ENCODE results near the gene UROS. TPM values are rescaled to one million over a fixed set of nuclear protein-coding genes. Genes with fewer than 3 reads are reported as not detected.

UROS gene
- total RNA-seq, 1 donor from 2014 or later: 64.6 TPM

- H3K36me3 Mint-ChIP-seq (ENCODE audit: low read depth, unreplicated experiment): peaks cover 6% of the 10 kb centered on the region
- H3K27me3 ChIP-seq (ENCODE audit: insufficient read depth, low read length): no peaks in the 10 kb centered on the region
- H3K9me3 Mint-ChIP-seq (ENCODE audit: unreplicated experiment): no peaks in the 10 kb centered on the region
- H3K4me1 Mint-ChIP-seq (ENCODE audit: low read depth, unreplicated experiment): peaks cover 7% of the 10 kb centered on the region
- no peaks in the 10 kb centered on the region for H3K4me1 ChIP-seq (ENCODE audit: insufficient read depth, low read length)
- no peak overlapping the region for H3K4me3 ChIP-seq (ENCODE audit: insufficient read depth, low read depth, low read length)
- H3K4me3 Mint-ChIP-seq (ENCODE audit: unreplicated experiment): no peak overlapping the region
- H3K9me3 ChIP-seq (ENCODE audit: insufficient read depth, low read depth, low read length): no peaks in the 10 kb centered on the region
- H3K9ac ChIP-seq (ENCODE audit: low read length): no peak overlapping the region
- no peaks in the 10 kb centered on the region for H3K27me3 Mint-ChIP-seq (ENCODE audit: low read depth, unreplicated experiment)
- H4K20me1 ChIP-seq (ENCODE audit: insufficient read depth, low read length): peaks cover 6% of the 10 kb centered on the region
- H3K27ac Mint-ChIP-seq (ENCODE audit: unreplicated experiment): no peak overlapping the region
- FAIRE-seq (peak; percentile 90), DNase-seq (ENCODE audit: low read depth) (peak; percentile 53)
- no peaks in the 10 kb centered on the region for H3K79me2 ChIP-seq (ENCODE audit: insufficient read depth, low read length)
- no peak overlapping the region for H3K4me2 ChIP-seq (ENCODE audit: low read length)
- TF ChIP-seq CTCF (IDR thresholded peaks at IDR 0.05; ENCODE audit: insufficient read depth, low read depth, low read length): peak; percentile 98
- TF ChIP-seq EZH2 (IDR thresholded peaks at IDR 0.05; ENCODE audit: insufficient read depth, low read length): no peak
- H2AFZ ChIP-seq (ENCODE audit: low read depth, low read length): no peak overlapping the region
- peaks cover 7% of the 10 kb centered on the region for H3K36me3 ChIP-seq (ENCODE audit: insufficient read depth, low read length)
- H3K27ac ChIP-seq (ENCODE audit: low read depth, low read length): no peak overlapping the region
Measured at GRCh38 chr10:125868372-125868975, 45.4 kb upstream of the UROS start.

DNA sequence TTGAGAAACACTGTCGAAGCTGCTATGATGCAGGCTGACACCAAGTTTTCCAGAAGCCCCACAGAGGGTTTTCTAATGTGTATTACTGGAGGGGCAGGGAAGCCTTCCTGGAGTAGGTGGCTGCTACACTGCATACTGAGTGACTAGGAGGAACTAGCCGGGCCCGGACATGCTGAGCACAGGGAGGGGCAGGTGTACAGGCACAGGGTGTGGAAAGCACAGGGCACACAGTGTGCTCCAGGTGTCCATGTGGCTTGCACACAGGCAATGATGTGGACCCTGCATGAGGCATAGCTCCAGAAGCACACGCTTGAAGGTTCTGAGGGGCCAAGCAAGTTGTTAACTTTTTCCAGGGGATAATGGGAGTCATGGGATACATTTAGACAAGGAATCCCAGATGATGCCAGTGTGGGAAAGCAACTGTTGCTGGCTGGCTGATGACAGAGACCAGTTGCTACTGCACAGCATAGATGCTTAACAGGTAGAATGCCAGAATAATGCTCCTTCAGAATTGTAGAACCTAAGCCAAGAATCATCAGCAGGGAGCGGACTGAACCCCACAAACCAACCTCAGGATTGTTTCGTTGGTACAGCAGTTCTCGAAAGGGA, 43.5 kb upstream of the UROS start:
- Histone ChIP-seq H3K4me2 (ENCODE audit: low read length) (no peak overlapping the region), H3K4me3 (ENCODE audit: insufficient read depth, low read depth, low read length) (no peak overlapping the region), H2AFZ (ENCODE audit: low read depth, low read length) (no peak overlapping the region), H3K4me1 (ENCODE audit: insufficient read depth, low read length) (no peaks in the 10 kb centered on the region), H3K9me3 (ENCODE audit: insufficient read depth, low read depth, low read length) (no peaks in the 10 kb centered on the region), H3K9ac (ENCODE audit: low read length) (no peak overlapping the region), H3K79me2 (ENCODE audit: insufficient read depth, low read length) (no peaks in the 10 kb centered on the region), H4K20me1 (ENCODE audit: insufficient read depth, low read length) (peaks cover 2% of the 10 kb centered on the region), H3K27ac (ENCODE audit: low read depth, low read length) (no peak overlapping the region), H3K36me3 (ENCODE audit: insufficient read depth, low read length) (peaks cover 7% of the 10 kb centered on the region), H3K27me3 (ENCODE audit: insufficient read depth, low read length) (no peaks in the 10 kb centered on the region)
- FAIRE-seq: no peak
- no peak for DNase-seq (ENCODE audit: low read depth)
- peaks cover 6% of the 10 kb centered on the region for H3K4me1 Mint-ChIP-seq (ENCODE audit: low read depth, unreplicated experiment)
- no peaks in the 10 kb centered on the region for H3K27me3 Mint-ChIP-seq (ENCODE audit: low read depth, unreplicated experiment)
- H3K27ac Mint-ChIP-seq (ENCODE audit: unreplicated experiment): no peak overlapping the region
- H3K9me3 Mint-ChIP-seq (ENCODE audit: unreplicated experiment): no peaks in the 10 kb centered on the region
- TF ChIP-seq CTCF (IDR thresholded peaks at IDR 0.05; ENCODE audit: insufficient read depth, low read depth, low read length) (no peak), EZH2 (IDR thresholded peaks at IDR 0.05; ENCODE audit: insufficient read depth, low read length) (no peak)
- H3K36me3 Mint-ChIP-seq (ENCODE audit: low read depth, unreplicated experiment): peaks cover 3% of the 10 kb centered on the region
- no peak overlapping the region for H3K4me3 Mint-ChIP-seq (ENCODE audit: unreplicated experiment)

GRCh38 chr10:125865120-125865519, 42.1 kb upstream of the UROS start:
- H3K36me3 Mint-ChIP-seq (ENCODE audit: low read depth, unreplicated experiment): peaks cover 4% of the 10 kb centered on the region
- H2AFZ ChIP-seq (ENCODE audit: low read depth, low read length): no peak overlapping the region
- no peak for FAIRE-seq
- H3K4me3 Mint-ChIP-seq (ENCODE audit: unreplicated experiment): no peak overlapping the region
- no peaks in the 10 kb centered on the region for H3K27me3 ChIP-seq (ENCODE audit: insufficient read depth, low read length)
- no peak overlapping the region for H3K9ac ChIP-seq (ENCODE audit: low read length)
- no peaks in the 10 kb centered on the region for H3K4me1 ChIP-seq (ENCODE audit: insufficient read depth, low read length)
- no peaks in the 10 kb centered on the region for H4K20me1 ChIP-seq (ENCODE audit: insufficient read depth, low read length)
- H3K9me3 ChIP-seq (ENCODE audit: insufficient read depth, low read depth, low read length): no peaks in the 10 kb centered on the region
- no peak overlapping the region for H3K27ac ChIP-seq (ENCODE audit: low read depth, low read length)
- peaks cover 7% of the 10 kb centered on the region for H3K36me3 ChIP-seq (ENCODE audit: insufficient read depth, low read length)
- TF ChIP-seq EZH2 (IDR thresholded peaks at IDR 0.05; ENCODE audit: insufficient read depth, low read length) (no peak), CTCF (IDR thresholded peaks at IDR 0.05; ENCODE audit: insufficient read depth, low read depth, low read length) (no peak)
- no peak overlapping the region for H3K4me2 ChIP-seq (ENCODE audit: low read length)
- no peaks in the 10 kb centered on the region for H3K27me3 Mint-ChIP-seq (ENCODE audit: low read depth, unreplicated experiment)
- H3K79me2 ChIP-seq (ENCODE audit: insufficient read depth, low read length): no peaks in the 10 kb centered on the region
- no peak for DNase-seq (ENCODE audit: low read depth)
- H3K4me1 Mint-ChIP-seq (ENCODE audit: low read depth, unreplicated experiment): no peaks in the 10 kb centered on the region
- no peak overlapping the region for H3K27ac Mint-ChIP-seq (ENCODE audit: unreplicated experiment)
- H3K4me3 ChIP-seq (ENCODE audit: insufficient read depth, low read depth, low read length): no peak overlapping the region
- no peaks in the 10 kb centered on the region for H3K9me3 Mint-ChIP-seq (ENCODE audit: unreplicated experiment)

Measured in astrocyte (in vitro differentiated cells and primary cell).